ENCODE measurements around the gene MGAT5.
"Not testable (repeated sequence)": the region's sequence is repeated elsewhere in the genome, so short reads cannot be mapped to it uniquely, and the experiment has no call there.

Gene MGAT5

DNA sequence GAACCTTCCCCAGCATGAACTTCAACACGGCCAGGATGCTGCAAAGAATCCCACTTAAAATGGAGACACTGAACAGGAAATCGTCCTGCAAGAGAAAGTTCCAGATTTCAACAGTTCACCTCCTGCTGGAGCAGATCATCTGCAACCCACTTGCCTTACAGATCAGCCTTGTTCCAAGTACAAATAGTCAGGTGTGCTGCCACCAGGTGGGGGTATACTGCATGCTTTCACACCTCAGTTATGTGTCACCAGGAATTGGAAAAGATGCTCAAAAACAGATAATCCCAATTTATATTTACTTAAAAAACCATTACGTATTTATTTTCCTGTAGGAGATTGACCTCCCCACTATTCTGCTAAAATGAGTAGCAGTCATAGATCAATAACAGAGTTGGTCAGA lies 212.3 kb downstream of the MGAT5 start:
- Histone ChIP-seq H3K36me3 (ENCODE audit: control insufficient read depth, insufficient read depth, low read length) (no peaks in the 10 kb centered on the region), H3K9ac (no peak overlapping the region), H3K27me3 (ENCODE audit: control insufficient read depth, insufficient read depth, low read length) (no peaks in the 10 kb centered on the region), H2AFZ (no peak overlapping the region), H3K9me3 (ENCODE audit: control insufficient read depth, low read length) (no peaks in the 10 kb centered on the region), H3K27ac (no peak overlapping the region), H3K79me2 (no peaks in the 10 kb centered on the region), H3K4me3 (ENCODE audit: low read depth, low read length) (no peak overlapping the region), H3K4me1 (no peaks in the 10 kb centered on the region), H3K4me2 (ENCODE audit: low read length) (no peak overlapping the region)
- TF ChIP-seq, protein P1, sequence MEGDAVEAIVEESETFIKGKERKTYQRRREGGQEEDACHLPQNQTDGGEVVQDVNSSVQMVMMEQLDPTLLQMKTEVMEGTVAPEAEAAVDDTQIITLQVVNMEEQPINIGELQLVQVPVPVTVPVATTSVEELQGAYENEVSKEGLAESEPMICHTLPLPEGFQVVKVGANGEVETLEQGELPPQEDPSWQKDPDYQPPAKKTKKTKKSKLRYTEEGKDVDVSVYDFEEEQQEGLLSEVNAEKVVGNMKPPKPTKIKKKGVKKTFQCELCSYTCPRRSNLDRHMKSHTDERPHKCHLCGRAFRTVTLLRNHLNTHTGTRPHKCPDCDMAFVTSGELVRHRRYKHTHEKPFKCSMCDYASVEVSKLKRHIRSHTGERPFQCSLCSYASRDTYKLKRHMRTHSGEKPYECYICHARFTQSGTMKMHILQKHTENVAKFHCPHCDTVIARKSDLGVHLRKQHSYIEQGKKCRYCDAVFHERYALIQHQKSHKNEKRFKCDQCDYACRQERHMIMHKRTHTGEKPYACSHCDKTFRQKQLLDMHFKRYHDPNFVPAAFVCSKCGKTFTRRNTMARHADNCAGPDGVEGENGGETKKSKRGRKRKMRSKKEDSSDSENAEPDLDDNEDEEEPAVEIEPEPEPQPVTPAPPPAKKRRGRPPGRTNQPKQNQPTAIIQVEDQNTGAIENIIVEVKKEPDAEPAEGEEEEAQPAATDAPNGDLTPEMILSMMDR (IDR thresholded peaks at IDR 0.05): no peak

DNA sequence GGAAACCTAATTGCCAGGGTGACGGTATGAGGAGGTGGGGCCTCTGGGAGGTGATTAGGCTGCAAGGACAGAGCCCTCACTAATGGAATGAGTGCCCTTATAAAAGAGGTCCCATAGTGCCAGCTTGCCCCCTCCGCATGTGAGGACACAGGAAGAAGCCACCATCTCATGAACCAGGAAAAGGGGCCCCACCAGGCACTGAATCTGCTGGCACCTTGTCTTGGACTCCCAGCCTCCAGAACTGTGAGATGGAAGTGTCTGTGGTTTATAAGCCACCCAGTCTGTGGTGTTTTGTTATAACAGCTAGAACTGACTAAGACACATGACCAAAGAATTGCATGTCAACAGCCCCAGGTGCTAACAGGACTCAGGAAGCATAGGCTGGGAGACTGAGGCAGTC lies 214.3 kb downstream of the MGAT5 start:
- H3K9me3 ChIP-seq (ENCODE audit: control insufficient read depth, low read length): no peaks in the 10 kb centered on the region
- TF ChIP-seq, protein P1 (IDR thresholded peaks at IDR 0.05): no peak
- H3K4me1 ChIP-seq: no peaks in the 10 kb centered on the region
- no peaks in the 10 kb centered on the region for H3K79me2 ChIP-seq
- H3K27ac ChIP-seq: no peak overlapping the region
- H3K4me2 ChIP-seq (ENCODE audit: low read length): no peak overlapping the region
- H3K27me3 ChIP-seq (ENCODE audit: control insufficient read depth, insufficient read depth, low read length): no peaks in the 10 kb centered on the region
- H3K9ac ChIP-seq: no peak overlapping the region
- no peaks in the 10 kb centered on the region for H3K36me3 ChIP-seq (ENCODE audit: control insufficient read depth, insufficient read depth, low read length)
- no peak overlapping the region for H2AFZ ChIP-seq
- no peak overlapping the region for H3K4me3 ChIP-seq (ENCODE audit: low read depth, low read length)

DNA sequence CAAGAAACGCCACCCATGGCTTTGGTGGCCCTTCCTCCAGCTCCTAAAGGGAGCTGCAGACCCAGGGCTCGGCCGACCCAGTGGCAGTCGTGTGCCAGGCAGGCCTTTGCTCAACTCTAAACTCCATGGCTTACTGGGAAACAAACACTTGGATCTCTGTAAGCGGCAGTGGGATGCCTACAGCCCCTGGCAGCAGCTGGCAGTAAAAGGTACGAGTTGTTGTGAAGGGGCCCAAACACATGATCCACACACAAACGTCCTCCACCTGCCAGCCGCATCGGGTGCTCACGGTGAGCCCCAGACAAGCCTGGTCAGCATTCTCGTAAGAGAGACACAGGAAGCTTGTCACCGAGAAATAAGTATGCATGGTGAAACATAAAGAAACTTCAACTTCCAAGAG lies 214.9 kb downstream of the MGAT5 start:
- TF ChIP-seq, protein P1 (IDR thresholded peaks at IDR 0.05): no peak
- no peak overlapping the region for H3K4me2 ChIP-seq (ENCODE audit: low read length)
- H2AFZ ChIP-seq: no peak overlapping the region
- no peak overlapping the region for H3K9ac ChIP-seq
- H3K4me3 ChIP-seq (ENCODE audit: low read depth, low read length): no peak overlapping the region
- H3K4me1 ChIP-seq: no peaks in the 10 kb centered on the region
- no peaks in the 10 kb centered on the region for H3K36me3 ChIP-seq (ENCODE audit: control insufficient read depth, insufficient read depth, low read length)
- H3K79me2 ChIP-seq: no peaks in the 10 kb centered on the region
- H3K27me3 ChIP-seq (ENCODE audit: control insufficient read depth, insufficient read depth, low read length): no peaks in the 10 kb centered on the region
- H3K9me3 ChIP-seq (ENCODE audit: control insufficient read depth, low read length): no peaks in the 10 kb centered on the region
- no peak overlapping the region for H3K27ac ChIP-seq

DNA sequence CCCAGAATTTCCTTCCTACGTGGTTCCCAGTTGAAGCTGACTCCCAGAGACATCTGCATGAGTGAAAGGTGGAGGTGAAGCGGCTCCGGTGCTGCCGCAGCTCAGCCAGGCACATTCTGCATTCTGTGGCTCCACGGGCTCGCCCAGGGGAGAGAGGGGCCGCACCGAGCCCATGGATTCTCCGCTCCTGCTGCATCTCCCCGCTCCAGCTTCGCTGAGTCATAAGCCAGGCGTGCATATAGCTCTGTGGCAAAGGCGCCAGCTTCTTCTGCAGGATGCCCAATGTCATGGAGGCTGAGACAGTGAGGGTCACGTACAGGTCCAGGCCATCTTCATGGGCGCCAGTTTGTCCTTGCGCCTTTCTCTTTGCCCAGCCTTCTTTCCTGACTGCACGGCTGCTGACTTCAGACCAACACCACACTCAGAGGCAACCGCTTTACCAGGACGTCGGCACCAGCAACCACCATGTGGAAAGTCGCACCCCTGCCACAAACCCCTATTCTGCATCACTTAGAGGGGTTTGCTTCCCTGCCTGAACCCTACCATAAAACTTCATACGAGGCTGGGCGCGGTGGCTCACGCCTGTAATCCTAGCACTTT lies 215.7 kb downstream of the MGAT5 start:
- H3K4me2 ChIP-seq (ENCODE audit: low read length): no peak overlapping the region
- no peaks in the 10 kb centered on the region for H3K79me2 ChIP-seq
- H3K27ac ChIP-seq: no peak overlapping the region
- no peak overlapping the region for H2AFZ ChIP-seq
- H3K9me3 ChIP-seq (ENCODE audit: control insufficient read depth, low read length): no peaks in the 10 kb centered on the region
- TF ChIP-seq, protein P1 (IDR thresholded peaks at IDR 0.05): no peak
- no peaks in the 10 kb centered on the region for H3K27me3 ChIP-seq (ENCODE audit: control insufficient read depth, insufficient read depth, low read length)
- H3K9ac ChIP-seq: no peak overlapping the region
- H3K4me3 ChIP-seq (ENCODE audit: low read depth, low read length): no peak overlapping the region
- H3K36me3 ChIP-seq (ENCODE audit: control insufficient read depth, insufficient read depth, low read length): no peaks in the 10 kb centered on the region
- H3K4me1 ChIP-seq: no peaks in the 10 kb centered on the region

DNA sequence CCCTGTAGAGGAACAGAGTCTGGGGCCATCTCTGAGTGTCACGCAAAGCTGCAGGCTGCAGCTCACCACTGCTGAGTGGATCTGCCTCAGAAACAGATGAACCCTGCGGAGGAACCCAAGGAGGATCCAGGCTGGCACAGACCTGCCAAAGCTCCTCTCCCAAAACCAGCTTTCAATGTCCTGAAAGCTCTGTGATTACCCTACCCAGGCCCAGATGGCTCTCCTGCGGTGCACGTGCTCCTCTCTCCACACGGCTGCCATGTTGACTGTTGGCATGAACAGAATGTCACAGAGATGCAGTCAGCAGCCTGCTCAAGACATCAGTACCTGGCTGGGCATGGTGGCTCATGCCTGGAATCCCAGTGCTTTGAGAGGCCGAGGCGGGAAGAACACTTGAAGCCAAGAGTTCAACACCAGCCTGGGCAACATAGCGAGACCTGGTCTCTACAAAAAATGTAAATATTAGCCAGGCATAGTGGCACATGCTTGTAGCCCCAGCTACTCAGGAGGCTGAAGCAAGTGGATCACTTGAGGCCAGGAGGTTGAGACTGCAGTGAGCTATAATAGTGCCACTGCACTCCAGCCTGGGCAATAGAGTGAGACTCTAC lies 216.8 kb downstream of the MGAT5 start:
- Histone ChIP-seq H3K4me1 (no peaks in the 10 kb centered on the region), H3K79me2 (no peaks in the 10 kb centered on the region), H3K4me2 (ENCODE audit: low read length) (no peak overlapping the region), H3K27ac (no peak overlapping the region), H2AFZ (no peak overlapping the region), H3K9me3 (ENCODE audit: control insufficient read depth, low read length) (no peaks in the 10 kb centered on the region), H3K9ac (no peak overlapping the region), H3K4me3 (ENCODE audit: low read depth, low read length) (no peak overlapping the region), H3K27me3 (ENCODE audit: control insufficient read depth, insufficient read depth, low read length) (no peaks in the 10 kb centered on the region), H3K36me3 (ENCODE audit: control insufficient read depth, insufficient read depth, low read length) (no peaks in the 10 kb centered on the region)
- TF ChIP-seq, protein P1 (IDR thresholded peaks at IDR 0.05): no peak

DNA sequence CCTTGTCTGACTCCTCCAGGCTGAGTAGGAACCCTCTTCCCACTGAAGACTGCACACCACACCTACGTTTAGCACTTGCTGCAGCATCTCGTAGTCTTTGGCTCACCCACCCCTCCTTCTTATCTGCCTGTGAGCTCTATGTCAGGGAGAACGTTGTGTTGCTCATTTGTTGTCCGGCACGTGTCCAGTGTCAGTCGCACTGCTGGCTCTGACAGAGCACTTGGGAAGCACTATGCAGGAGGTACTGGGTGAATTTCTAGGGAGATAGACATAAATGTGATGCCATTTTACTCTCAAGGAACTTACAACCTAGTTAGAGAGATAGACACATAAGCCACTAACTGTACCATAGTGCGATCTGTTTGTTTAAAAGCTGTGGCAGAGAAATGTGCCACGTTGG lies 223.1 kb downstream of the MGAT5 start:
- not testable (repeated sequence) for H3K9me3 ChIP-seq (ENCODE audit: control insufficient read depth, low read length); H3K4me1 ChIP-seq; H3K27ac ChIP-seq; H3K79me2 ChIP-seq; H3K27me3 ChIP-seq (ENCODE audit: control insufficient read depth, insufficient read depth, low read length); H3K4me2 ChIP-seq (ENCODE audit: low read length); H2AFZ ChIP-seq; H3K36me3 ChIP-seq (ENCODE audit: control insufficient read depth, insufficient read depth, low read length); H3K4me3 ChIP-seq (ENCODE audit: low read depth, low read length); H3K9ac ChIP-seq

Measured in parathyroid adenoma (tissue), 2 donors.